MM.1S (cell line): ENCODE results near the gene SMC6.

ENCODE experiments used
- DNase-seq: peaks from one replicate; pipeline ENCODE4 v3.0.0-alpha.2; 2015
- H2AFZ ChIP-seq: fragments of 300-600 bp; sonication (generic); 2 replicates; pipeline ENCODE4 v1.6.0; 2016; ENCODE audit warnings: antibody characterized with exemption, low read length
- H3F3A ChIP-seq: fragments of 300-600 bp; sonication (generic); 2 replicates; pipeline ENCODE4 v1.6.1; 2016; ENCODE audit warnings: mild to moderate bottlenecking, antibody characterized with exemption, low read length, moderate library complexity, mixed read lengths; ENCODE audit not compliant: insufficient read depth
- H3K27ac ChIP-seq: fragments of 300-600 bp; sonication (generic); 2 replicates; pipeline ENCODE4 v1.5.1; 2016; ENCODE audit warnings: mild to moderate bottlenecking, low read length
- H3K27me3 ChIP-seq: fragments of 300-600 bp; sonication (generic); replicated peaks from 2 replicates; pipeline ENCODE4 v1.6.0; 2016; ENCODE audit warnings: low read length; ENCODE audit not compliant: insufficient read depth
- H3K36me3 ChIP-seq: fragments of 300-600 bp; sonication (generic); replicated peaks from 2 replicates; pipeline ENCODE4 v1.6.1; 2016; ENCODE audit warnings: mild to moderate bottlenecking, low read length, mixed read lengths; ENCODE audit not compliant: insufficient read depth
- H3K4me1 ChIP-seq: fragments of 300-600 bp; sonication (generic); 2 replicates; pipeline ENCODE4 v1.6.1; 2016; ENCODE audit warnings: low read length, mixed read lengths
- H3K4me2 ChIP-seq: fragments of 300-600 bp; sonication (generic); 2 replicates; pipeline ENCODE4 v1.6.0; 2016; ENCODE audit warnings: low read depth, low read length
- H3K4me3 ChIP-seq: fragments of 300-600 bp; sonication (generic); 2 replicates; pipeline ENCODE4 v1.5.1; 2016; ENCODE audit warnings: low read length, mixed read lengths
- H3K79me2 ChIP-seq: fragments of 300-600 bp; sonication (generic); 2 replicates; pipeline ENCODE4 v1.6.1; 2016; ENCODE audit warnings: mixed run types, low read length, mixed read lengths
- H3K9ac ChIP-seq: fragments of 300-600 bp; sonication (generic); 2 replicates; pipeline ENCODE4 v1.6.1; 2016; ENCODE audit warnings: low read length, mixed read lengths
- H3K9me2 ChIP-seq: fragments of 300-600 bp; sonication (generic); replicated peaks from 2 replicates; pipeline ENCODE4 v1.6.1; 2016; ENCODE audit warnings: mild to moderate bottlenecking, low read length, mixed read lengths; ENCODE audit not compliant: insufficient read depth
- H3K9me3 ChIP-seq: fragments of 300-600 bp; sonication (generic); replicated peaks from 2 replicates; pipeline ENCODE4 v1.6.1; 2016; ENCODE audit warnings: mild to moderate bottlenecking, low read length, mixed read lengths; ENCODE audit not compliant: insufficient read depth
- H4K20me1 ChIP-seq: fragments of 300-600 bp; sonication (generic); 2 replicates; pipeline ENCODE4 v1.6.1; 2016; ENCODE audit warnings: mild to moderate bottlenecking, low read length, moderate library complexity, mixed read lengths; ENCODE audit not compliant: insufficient read depth
- CTCF ChIP-seq: fragments of 300-600 bp; sonication (generic); IDR thresholded peaks from 2 replicates; pipeline ENCODE4 v1.5.1; 2016; ENCODE audit warnings: antibody characterized with exemption, low read length, mixed read lengths
- EZH2 ChIP-seq: fragments of 300-600 bp; sonication (generic); optimal IDR thresholded peaks from 2 replicates; pipeline ENCODE3; 2017; ENCODE audit warnings: low read depth, mild to moderate bottlenecking, antibody characterized with exemption, low read length, mixed read lengths
- EZH2phosphoT487 ChIP-seq: fragments of 300-600 bp; sonication (generic); IDR thresholded peaks from 2 replicates; pipeline ENCODE4 v1.6.1; 2018; ENCODE audit warnings: antibody characterized with exemption, low read length

The SMC6 gene

GRCh38 chr2:17626986-17627385, 126.6 kb downstream of the SMC6 start:
- no peak overlapping the region for H3K4me2 ChIP-seq
- no peak for TF ChIP-seq EZH2phosphoT487
- no peak overlapping the region for H3K4me3 ChIP-seq
- no peaks in the 10 kb centered on the region for H3K9me3 ChIP-seq
- no peaks in the 10 kb centered on the region for H3K27me3 ChIP-seq
- no peaks in the 10 kb centered on the region for H3K9me2 ChIP-seq
- no peaks in the 10 kb centered on the region for H3K36me3 ChIP-seq
- H3F3A ChIP-seq, result peaks cover 14% of the 10 kb centered on the region
- no peaks in the 10 kb centered on the region for H3K79me2 ChIP-seq
- H3K4me1 ChIP-seq, result peaks cover 26% of the 10 kb centered on the region
- H4K20me1 ChIP-seq, result no peaks in the 10 kb centered on the region
- no peak for DNase-seq
- no peak overlapping the region for H2AFZ ChIP-seq
- no peak overlapping the region for H3K27ac ChIP-seq
- no peak overlapping the region for H3K9ac ChIP-seq

GRCh38 chr2:17625446-17625845, 128.2 kb downstream of the SMC6 start:
- Histone ChIP-seq H3K4me2 (no peak overlapping the region), H3K36me3 (no peaks in the 10 kb centered on the region), H3F3A (peaks cover 14% of the 10 kb centered on the region), H3K4me1 (peaks cover 26% of the 10 kb centered on the region), H3K9ac (no peak overlapping the region), H3K4me3 (no peak overlapping the region), H3K27ac (no peak overlapping the region), H2AFZ (no peak overlapping the region), H4K20me1 (no peaks in the 10 kb centered on the region), H3K9me3 (no peaks in the 10 kb centered on the region), H3K79me2 (no peaks in the 10 kb centered on the region), H3K9me2 (no peaks in the 10 kb centered on the region), H3K27me3 (no peaks in the 10 kb centered on the region)
- DNase-seq, result no peak
- TF ChIP-seq EZH2phosphoT487 (no peak), EZH2 (no peak), CTCF (no peak)

- no peak for DNase-seq
- Histone ChIP-seq H3F3A (no peaks in the 10 kb centered on the region), H2AFZ (no peak overlapping the region), H3K27ac (no peak overlapping the region), H4K20me1 (no peaks in the 10 kb centered on the region), H3K4me2 (no peak overlapping the region), H3K4me3 (no peak overlapping the region), H3K9me2 (no peaks in the 10 kb centered on the region), H3K9me3 (no peaks in the 10 kb centered on the region), H3K27me3 (no peaks in the 10 kb centered on the region), H3K9ac (no peak overlapping the region), H3K79me2 (no peaks in the 10 kb centered on the region), H3K4me1 (no peaks in the 10 kb centered on the region), H3K36me3 (no peaks in the 10 kb centered on the region)
- no peak for TF ChIP-seq EZH2
- no peak for TF ChIP-seq EZH2phosphoT487
- TF ChIP-seq CTCF, result no peak
These were observed 131.8 kb downstream of the SMC6 start for GRCh38 chr2:17621781-17622180.

- Histone ChIP-seq H3K4me2 (no peak overlapping the region), H3K9me2 (no peaks in the 10 kb centered on the region), H3K27me3 (no peaks in the 10 kb centered on the region), H3K4me3 (no peak overlapping the region), H3K9me3 (no peaks in the 10 kb centered on the region), H2AFZ (no peak overlapping the region), H3K36me3 (no peaks in the 10 kb centered on the region), H3K4me1 (no peaks in the 10 kb centered on the region), H3K9ac (no peak overlapping the region), H3K27ac (no peak overlapping the region), H3K79me2 (no peaks in the 10 kb centered on the region), H4K20me1 (no peaks in the 10 kb centered on the region), H3F3A (no peaks in the 10 kb centered on the region)
- no peak for DNase-seq
- TF ChIP-seq EZH2 (no peak), CTCF (no peak), EZH2phosphoT487 (no peak)
These were observed 132.8 kb downstream of the SMC6 start for GRCh38 chr2:17620841-17621240.
